Measurements from ENCODE around the gene BCO2.

Gene BCO2

GRCh38 chr11:112219476-112220232 is 44.3 kb downstream of the BCO2 start:
- DNase-seq, result peak; percentile 70

DNA sequence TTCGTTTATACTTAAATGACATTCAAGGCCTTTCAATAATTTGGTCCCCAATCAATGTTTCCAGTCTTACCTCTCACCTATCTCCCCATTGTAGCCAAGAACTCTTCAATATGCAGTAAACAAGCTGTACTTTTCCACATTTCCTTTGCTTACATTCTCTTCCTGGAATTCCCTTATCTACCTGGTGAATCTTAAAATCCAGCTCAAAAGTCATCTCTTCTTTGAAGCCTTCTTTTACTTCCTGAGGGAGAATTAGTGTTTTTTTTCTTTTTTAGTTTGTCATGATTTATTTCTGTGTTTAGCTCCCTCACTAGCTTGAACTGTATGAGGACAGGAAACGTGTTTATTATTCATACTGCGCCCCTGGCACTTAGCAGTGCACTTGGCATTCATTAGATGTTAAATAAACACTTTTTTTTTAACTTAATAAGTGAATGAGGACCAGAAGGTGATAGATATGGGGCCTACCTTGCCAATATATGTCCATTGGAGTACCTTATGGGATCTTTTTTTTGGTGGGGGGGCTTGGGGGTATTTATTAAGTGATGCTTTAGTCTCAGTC is 46.0 kb downstream of the BCO2 start:
- DNase-seq, result no peak

DNA sequence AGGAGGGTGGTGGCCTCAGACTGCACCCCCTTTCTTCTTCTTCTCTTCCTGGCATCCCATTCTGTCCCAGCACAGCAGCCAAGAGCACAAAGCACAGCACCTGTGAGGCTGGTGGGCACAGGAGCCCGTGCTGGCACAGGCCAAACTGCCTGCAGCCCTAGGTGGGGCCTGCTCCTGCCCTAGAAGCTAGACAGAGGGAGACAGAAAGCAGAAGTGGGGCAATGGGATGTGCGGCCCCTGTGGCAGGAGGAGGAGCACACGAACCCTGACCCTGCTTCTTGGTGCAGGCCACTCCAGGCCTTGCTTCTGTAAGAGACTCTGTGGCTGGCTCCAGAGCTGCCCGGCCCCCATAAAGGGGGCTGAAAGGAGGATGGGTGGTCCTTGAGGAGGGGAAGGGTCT is 47.0 kb downstream of the BCO2 start:
- no peak for DNase-seq

GRCh38 chr11:112223121-112223520 is 47.8 kb downstream of the BCO2 start:
- DNase-seq, result no peak

DNA sequence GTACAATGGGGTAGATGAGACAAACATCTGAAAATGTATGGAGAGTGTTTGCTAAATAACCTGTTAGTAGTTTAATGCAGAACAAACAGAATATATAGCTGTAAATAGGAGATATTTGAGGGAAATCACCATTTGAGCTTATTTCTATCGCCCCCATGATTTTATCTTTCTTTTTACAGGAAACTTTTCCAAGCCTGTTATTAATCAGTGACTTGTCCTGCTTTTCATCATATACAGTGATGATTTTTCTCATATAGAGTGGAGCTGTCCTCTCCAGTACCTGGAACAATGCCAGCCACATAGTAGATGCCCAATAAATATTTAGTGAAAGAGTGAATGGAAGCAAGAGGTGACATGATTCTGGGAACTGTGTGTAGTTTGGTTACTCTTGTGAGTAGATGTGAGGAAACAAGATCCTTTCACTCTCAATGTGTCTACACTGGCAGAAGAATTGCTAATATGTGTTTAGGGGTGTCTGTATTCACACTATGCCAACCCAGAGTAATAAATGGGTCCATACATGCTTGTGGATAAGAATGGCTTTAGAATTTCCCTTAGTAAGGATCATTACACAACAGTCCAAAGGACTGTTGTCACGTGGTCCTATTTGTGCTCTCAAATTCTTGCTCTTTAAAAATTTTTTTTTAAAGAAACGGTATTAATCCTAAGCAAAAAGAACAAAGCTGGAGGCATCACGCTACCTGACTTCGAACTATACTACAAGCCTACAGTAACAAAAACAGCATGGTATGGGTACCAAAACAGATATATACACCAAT is 48.6 kb downstream of the BCO2 start:
- no peak for DNase-seq

GRCh38 chr11:112225753-112226061 is 50.4 kb downstream of the BCO2 start:
- DNase-seq, result peak; percentile 64

DNA sequence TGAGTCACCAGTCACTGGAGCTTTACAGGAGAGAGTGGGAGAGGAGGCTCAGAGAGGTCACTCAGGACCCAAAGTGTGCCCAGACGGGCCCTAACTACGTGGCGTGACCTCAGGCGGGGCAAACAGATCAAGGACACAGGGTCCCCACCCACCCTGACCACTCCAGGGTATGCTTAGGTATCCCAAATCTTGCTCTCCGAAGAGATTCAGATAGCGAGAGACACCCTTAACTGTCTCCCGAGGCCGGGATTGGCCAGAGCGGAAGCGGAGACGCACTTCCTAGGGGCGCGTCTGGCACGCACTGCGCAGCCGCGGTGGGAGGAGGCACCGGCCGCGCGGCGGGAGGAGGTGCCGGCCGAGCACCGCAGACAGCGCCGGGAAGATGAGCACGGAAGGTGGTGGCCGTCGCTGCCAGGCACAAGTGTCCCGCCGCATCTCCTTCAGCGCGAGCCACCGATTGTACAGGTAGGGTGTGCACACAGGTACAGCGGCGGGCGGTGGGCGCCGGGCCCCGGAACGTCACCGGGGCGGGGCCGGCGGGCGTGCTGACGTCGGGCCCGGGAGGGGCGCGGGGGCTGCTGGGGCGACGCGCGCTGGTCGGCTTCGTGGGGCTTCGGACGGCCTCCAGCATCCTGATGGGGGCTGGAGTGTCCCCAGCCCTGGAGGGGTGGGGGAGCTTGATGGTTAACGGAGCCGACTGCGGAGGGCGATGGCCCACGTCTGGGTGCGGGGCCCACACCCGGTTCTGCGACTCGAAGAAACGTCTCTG is 50.9 kb downstream of the BCO2 start, which contains the start of gene PTS:
Gene PTS (plus strand): TSS at position 367 of the 769 bp plus-strand sequence. CDS start 16 bp downstream, at position 383.
- DNase-seq, result peak; percentile 89

- DNase-seq, result peak; percentile 30
Observed at GRCh38 chr11:112226831-112227401, 51.6 kb downstream of the BCO2 start.

- DNase-seq, result no peak
Observed at GRCh38 chr11:112227471-112227870, 52.2 kb downstream of the BCO2 start.

GRCh38 chr11:112228706-112229105 is 53.4 kb downstream of the BCO2 start:
- no peak for DNase-seq

- no peak for DNase-seq
Observed at GRCh38 chr11:112229159-112229558, 53.8 kb downstream of the BCO2 start.

- DNase-seq, result peak; percentile 82
Observed at GRCh38 chr11:112229746-112230433, 54.6 kb downstream of the BCO2 start.

DNA sequence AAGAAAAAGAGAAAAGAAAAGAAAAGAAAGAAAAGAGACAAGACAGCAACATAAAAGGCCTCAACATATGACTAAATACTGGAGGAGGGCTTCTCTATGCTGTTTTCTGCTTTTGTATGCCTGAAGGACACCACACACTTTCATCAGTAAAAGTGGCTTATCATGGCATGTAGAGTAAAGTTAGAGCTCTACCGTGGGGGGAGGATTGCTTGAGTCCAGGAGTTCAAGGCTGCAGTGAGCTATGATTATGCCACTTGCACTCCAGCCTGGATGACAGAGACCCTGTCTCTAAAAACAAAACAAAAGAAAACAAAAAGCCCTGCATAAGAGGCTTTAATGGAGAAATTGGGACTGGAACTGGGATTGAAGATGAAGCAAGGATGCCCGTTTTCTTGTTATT is 56.6 kb downstream of the BCO2 start:
- no peak for DNase-seq

- no peak for DNase-seq
Observed at GRCh38 chr11:112235750-112236390, 60.6 kb downstream of the BCO2 start.

- DNase-seq, result no peak
Observed at GRCh38 chr11:112237451-112237850, 62.1 kb downstream of the BCO2 start.

DNA sequence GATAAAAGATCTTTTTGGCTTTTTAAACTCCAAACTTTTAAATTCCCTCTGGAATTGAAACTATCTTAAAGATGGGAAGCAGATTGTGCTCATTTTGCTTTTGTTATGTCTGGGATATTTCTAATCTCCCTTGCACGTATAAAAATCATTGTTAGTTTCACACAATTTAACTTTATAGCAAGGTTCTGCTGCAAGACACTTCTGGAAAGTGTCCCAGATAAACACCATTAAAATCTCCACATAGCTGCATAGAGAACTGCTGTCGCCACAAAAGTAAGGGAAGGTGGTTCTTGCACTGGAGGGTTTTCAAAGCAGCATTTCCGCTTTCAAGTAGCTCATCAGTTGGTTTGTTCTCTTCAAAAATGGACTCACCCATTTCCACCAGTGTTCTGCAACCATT is 62.7 kb downstream of the BCO2 start:
- DNase-seq, result no peak

DNA sequence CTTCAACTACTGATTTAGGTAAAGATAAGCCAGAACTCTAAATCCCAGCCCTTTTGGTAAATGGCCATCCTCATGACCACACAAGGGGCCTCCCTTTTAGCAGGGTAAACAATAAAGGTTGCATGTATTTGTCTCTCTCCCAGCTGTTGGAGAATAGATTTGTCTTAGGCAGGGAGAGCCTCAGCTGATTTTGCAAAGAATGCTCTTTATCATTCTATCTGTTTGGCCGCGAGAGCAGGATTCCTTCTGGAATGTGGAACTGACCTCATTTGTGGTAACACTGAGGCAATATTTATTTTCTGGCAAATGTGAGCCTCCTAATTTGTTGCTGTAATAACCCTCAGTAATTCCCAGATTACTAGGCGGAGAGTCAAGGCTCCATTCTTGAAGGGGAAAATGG is 66.2 kb downstream of the BCO2 start:
- peak; percentile 65 for DNase-seq

- no peak for DNase-seq
Observed at GRCh38 chr11:112247201-112247600, 71.9 kb downstream of the BCO2 start.

DNA sequence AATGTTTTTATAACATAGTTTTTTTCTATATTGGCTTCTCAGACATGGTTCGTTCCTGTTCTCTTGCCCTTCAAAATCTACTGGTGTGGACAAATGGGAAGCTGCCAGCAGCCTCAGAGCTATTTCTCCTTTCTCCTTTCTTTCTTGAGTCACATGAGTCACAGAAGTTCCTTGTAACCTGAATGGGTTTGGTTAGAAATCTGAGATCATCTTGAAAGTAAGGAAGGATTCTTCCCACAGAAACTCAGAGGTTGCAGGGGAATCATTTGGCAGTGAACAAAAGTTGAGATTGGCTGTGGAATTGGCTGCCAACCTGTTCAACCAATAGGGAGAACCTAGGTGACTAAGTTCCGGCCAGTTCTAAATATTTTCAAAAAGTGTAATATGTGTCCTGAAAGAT is 72.9 kb downstream of the BCO2 start:
- peak; percentile 33 for DNase-seq

DNA sequence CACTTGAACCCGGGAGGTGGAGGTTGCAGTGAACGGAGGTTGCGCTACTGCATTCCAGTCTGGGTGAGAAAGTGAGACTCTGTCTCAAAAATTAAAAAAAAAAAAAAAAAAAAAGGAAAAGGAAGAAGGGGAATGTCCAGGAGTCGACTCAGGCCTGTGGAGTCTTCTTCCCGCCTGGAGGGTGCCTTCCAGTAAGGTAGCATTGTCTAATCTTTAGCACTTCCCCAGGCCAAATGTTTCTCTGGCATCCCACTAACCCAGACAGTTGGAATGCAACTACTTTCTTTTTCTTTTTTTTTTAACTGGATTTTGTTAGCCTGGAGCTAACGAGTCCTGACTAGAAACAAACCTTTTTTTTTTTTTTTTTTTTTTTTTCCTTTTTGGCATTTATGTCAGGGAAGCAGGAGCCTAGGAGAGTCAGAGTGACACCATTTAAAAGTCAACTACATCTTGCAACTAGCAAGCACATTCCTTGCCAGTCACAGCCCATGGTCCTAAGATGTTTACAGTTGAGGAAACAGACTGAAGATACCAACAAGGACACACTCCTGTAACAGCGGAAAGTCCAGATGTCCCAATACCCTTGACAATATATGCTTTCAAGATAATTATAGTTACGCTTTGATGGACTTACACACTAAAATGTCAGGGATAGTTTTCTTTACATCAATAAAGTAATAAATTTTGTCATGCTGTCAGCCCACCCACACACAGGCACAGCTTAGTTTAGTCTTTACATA is 74.7 kb downstream of the BCO2 start:
- DNase-seq, result peak; percentile 14
